Prostate gland (tissue), 2 donors: ENCODE data around the gene UNC13D. TPM values are rescaled to one million over a fixed set of nuclear protein-coding genes. Genes with fewer than 3 reads are reported as not detected.
"Not testable (repeated sequence)": the region's sequence is repeated elsewhere in the genome, so short reads cannot be mapped to it uniquely, and the experiment has no call there.

ENCODE experiments used
- DNase-seq: peaks from one replicate; pipeline ENCODE4 v3.0.0-alpha.2; 2019; ENCODE audit warnings: low spot score
- H3K27ac ChIP-seq, 2 donors: fragments of 200-600 bp; sonication (generic); 2 replicates each; pipeline ENCODE4 v1.5.1; 2017 to 2019
- H3K27me3 ChIP-seq: fragments of 200-600 bp; sonication (generic); replicated peaks from 2 replicates; pipeline ENCODE4 v1.5.1; 2019; ENCODE audit not compliant: insufficient read depth
- H3K36me3 ChIP-seq, 2 donors: fragments of 200-600 bp; sonication (generic); 1 replicate in 1 of 2; 2 replicates in 1 of 2; pipeline versions ENCODE4 v1.5.1 to v1.8.1; 2017 to 2019
- H3K4me1 ChIP-seq: fragments of 200-600 bp; sonication (generic); replicated peaks from 2 replicates; pipeline ENCODE4 v1.5.1; 2019
- H3K4me3 ChIP-seq, 2 donors: fragments of 200-600 bp; sonication (generic); 2 replicates each; pipeline ENCODE4 v1.5.1; 2017 to 2019
- H3K9me3 ChIP-seq: fragments of 200-600 bp; sonication (generic); 2 replicates; pipeline ENCODE4 v1.5.1; 2017
- CTCF ChIP-seq, 4 experiments: fragments of 200-600 bp in 2 of 4; fragments of 450-650 bp in 2 of 4; sonication (generic) in 2 of 4; IDR thresholded peaks; 1 replicate in 3 of 4; 2 replicates in 1 of 4; pipeline ENCODE4 v1.5.1; 2016 to 2019; ENCODE audit warnings: antibody characterized with exemption in 4 of 4, mild to moderate bottlenecking in 2 of 4, moderate library complexity in 2 of 4
- POLR2A ChIP-seq: fragments of 450-650 bp; IDR thresholded peaks from one replicate; pipeline ENCODE4 v1.6.1; 2016; ENCODE audit warnings: antibody characterized with exemption, mild to moderate bottlenecking
- POLR2AphosphoS5 ChIP-seq: sonication (generic); formaldehyde crosslinking; IDR thresholded peaks from one replicate; pipeline ENCODE4 v1.6.1; 2017; ENCODE audit warnings: antibody characterized with exemption
- WGBS: methylation state at CpG from one replicate; pipeline ENCODE4 v1.1.5; 2018; 5-methylcytosine and 5-hydroxymethylcytosine counted together
- intact Hi-C: fragments of 100-400 bp; cut with DNase I; formaldehyde crosslinking; loops from one replicate; pipeline ENCODE4 v1.14.2; 2022
- total RNA-seq, 2 donors: library from RNA; depleted of rRNA; stranded (reverse); fragments of >200 nt; gene quantifications; one replicate each; pipeline ENCODE4 v1.1.0, GENCODE V29; 2016

Gene UNC13D
- total RNA-seq, 2 donors from 2014 or later = 2.9 to 16.2 TPM

DNA sequence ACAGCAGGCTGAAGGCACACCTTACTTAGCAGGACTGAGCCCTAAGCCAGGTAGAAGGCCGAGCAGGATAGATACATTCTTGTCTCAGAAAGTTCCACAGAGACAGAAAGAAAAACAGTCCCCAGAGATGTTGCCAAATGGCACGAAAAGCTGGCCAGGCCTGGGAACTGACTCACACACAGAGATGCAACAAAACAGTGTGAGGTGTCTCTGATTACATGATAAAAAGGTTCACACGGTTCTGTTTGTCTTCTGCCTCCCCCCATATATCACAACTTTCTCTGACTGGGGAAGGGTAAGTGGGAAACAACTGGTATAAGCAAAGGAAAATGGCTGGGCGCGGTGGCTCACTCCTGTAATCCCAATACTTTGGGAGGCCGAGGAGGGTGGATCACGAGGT lies 9.2 kb upstream of the UNC13D start:
- TF ChIP-seq CTCF (IDR thresholded peaks at IDR 0.05) (no peak), POLR2AphosphoS5 (peak; percentile 67)
- H3K27ac ChIP-seq = peak overlapping the region; percentile 98
- 55% methylated on average over 7 of the region's 7 CpGs for WGBS
- H3K9me3 ChIP-seq = no peaks in the 10 kb centered on the region
- no peaks in the 10 kb centered on the region for H3K27me3 ChIP-seq
- H3K4me1 ChIP-seq = peaks cover 11% of the 10 kb centered on the region
- H3K36me3 ChIP-seq = peaks cover 17 to 18% of the 10 kb centered on the region in 2 donors
- no peak for DNase-seq
- intact Hi-C loops = no loop called here
- H3K4me3 ChIP-seq = no peak overlapping the region

GRCh38 chr17:75851693-75851991 lies 7.4 kb upstream of the UNC13D start:
- peaks cover 11% of the 10 kb centered on the region for H3K4me1 ChIP-seq
- H3K27me3 ChIP-seq, H3K4me3 ChIP-seq, DNase-seq, H3K9me3 ChIP-seq, intact Hi-C loops: not testable (repeated sequence)
- peak overlapping the region in 1 of 2 donors; percentile 5 for H3K27ac ChIP-seq
- 90% methylated on average over 15 of the region's 15 CpGs for WGBS
- peaks cover 29 to 36% of the 10 kb centered on the region in 2 donors for H3K36me3 ChIP-seq

DNA sequence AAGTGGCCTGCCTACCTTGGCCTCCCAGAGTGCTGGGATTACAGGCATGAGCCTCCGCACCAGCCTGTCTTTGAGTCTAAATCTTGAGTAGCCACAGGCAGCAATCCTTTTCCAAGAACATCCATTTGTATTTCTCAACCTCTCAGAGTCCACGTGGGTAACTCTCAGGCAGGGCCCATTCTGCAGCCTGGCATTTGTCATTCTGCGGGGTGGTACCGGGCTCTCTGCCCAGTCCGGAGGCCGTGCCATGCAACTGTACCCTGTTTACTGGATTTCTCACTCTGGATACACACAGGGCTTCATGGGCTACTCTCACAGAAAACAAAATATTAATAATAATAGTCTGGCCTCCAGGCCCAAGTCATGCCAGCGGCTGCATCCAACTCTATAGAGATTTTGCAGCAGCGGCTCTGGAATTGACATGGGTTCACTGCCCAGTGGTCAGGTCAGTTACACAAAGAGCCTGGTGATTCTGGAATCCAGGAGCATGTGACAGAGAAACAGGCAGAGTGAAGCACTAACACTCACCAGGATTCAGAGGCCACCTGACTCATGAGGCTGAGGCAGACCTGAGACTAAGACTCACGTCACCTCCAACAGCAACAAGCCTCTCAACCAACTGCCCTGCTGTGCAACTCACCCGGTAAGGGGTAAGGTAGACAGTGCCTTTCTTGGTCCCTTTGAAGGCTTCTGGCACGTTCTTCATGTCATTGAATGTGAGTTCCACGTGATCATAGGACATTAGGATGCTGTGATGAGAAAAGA lies 6.9 kb upstream of the UNC13D start:
- Histone ChIP-seq H3K27ac (peak overlapping the region in 1 of 2 donors; percentile 5), H3K4me1 (peaks cover 11% of the 10 kb centered on the region), H3K9me3 (no peaks in the 10 kb centered on the region), H3K27me3 (no peaks in the 10 kb centered on the region), H3K4me3 (no peak overlapping the region), H3K36me3 (peaks cover 33 to 40% of the 10 kb centered on the region in 2 donors)
- intact Hi-C loops = no loop called here
- no peak for DNase-seq
- 88% methylated on average over 12 of the region's 12 CpGs for WGBS
- TF ChIP-seq CTCF (IDR thresholded peaks at IDR 0.05) (no peak), POLR2A (no peak), POLR2AphosphoS5 (no peak)

DNA sequence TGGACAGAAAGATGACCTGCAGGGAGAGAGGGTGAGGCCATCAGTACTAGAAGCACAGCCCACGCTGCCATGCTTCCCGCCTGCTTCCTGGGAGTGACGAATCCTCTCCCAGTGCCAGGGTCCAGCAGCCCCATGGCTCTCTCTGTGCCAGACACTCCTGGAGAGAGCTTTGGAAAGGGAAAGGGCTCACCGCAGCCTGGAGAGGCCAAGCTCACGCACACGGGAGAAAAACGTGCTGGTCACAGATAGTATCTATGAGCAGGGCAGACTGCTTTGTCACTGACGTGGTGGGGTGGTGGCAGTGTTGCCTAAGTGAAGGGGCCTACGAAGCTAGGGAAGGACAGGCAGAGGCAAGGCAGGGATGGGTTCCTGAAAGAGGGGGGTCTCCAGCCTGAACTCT lies 5.5 kb upstream of the UNC13D start:
- no peaks in the 10 kb centered on the region for H3K27me3 ChIP-seq
- H3K4me3 ChIP-seq = no peak overlapping the region
- TF ChIP-seq CTCF (IDR thresholded peaks at IDR 0.05) = no peak
- no peak for TF ChIP-seq POLR2AphosphoS5
- TF ChIP-seq POLR2A = no peak
- peaks cover 21% of the 10 kb centered on the region for H3K4me1 ChIP-seq
- H3K36me3 ChIP-seq = peaks cover 33 to 40% of the 10 kb centered on the region in 2 donors
- no peaks in the 10 kb centered on the region for H3K9me3 ChIP-seq
- DNase-seq = no peak
- 78% methylated on average over 9 of the region's 9 CpGs for WGBS
- intact Hi-C loops = no loop called here
- H3K27ac ChIP-seq = peak overlapping the region in 1 of 2 donors; percentile 50

- Histone ChIP-seq H3K4me3 (no peak overlapping the region), H3K9me3 (no peaks in the 10 kb centered on the region), H3K27me3 (no peaks in the 10 kb centered on the region), H3K4me1 (peaks cover 24% of the 10 kb centered on the region), H3K27ac (peak overlapping the region; percentile 3 to 50), H3K36me3 (peaks cover 33 to 40% of the 10 kb centered on the region in 2 donors)
- WGBS = 89% methylated on average over 11 of the region's 11 CpGs
- no peak for DNase-seq
- intact Hi-C loops = no loop called here
- no peak for TF ChIP-seq POLR2A
- TF ChIP-seq POLR2AphosphoS5 = no peak
- no peak for TF ChIP-seq CTCF (IDR thresholded peaks at IDR 0.05)
Measured at GRCh38 chr17:75849279-75849646, 5.1 kb upstream of the UNC13D start.
